Adrenal gland (tissue), 12 donors: ENCODE measurements around the gene LILRA2. TPM values are rescaled to one million over a fixed set of nuclear protein-coding genes. Genes with fewer than 3 reads are reported as not detected.
A peak's percentile ranks its signal among the peaks of the same experiment; 100 is the strongest.
"Not testable (repeated sequence)": the region's sequence is repeated elsewhere in the genome, so short reads cannot be mapped to it uniquely, and the experiment has no call there.

ENCODE experiments used
- DNase-seq, 7 donors: peaks; one replicate each; pipeline ENCODE4 v3.0.0-alpha.2; 2019 to 2020
- H3K27ac ChIP-seq, 5 donors: fragments of 200-600 bp; sonication (generic) in 4 of 5; 1 replicate in 3 of 5; 2 replicates in 2 of 5; pipeline versions ENCODE4 v1.5.1 to v1.8.0; 2016 to 2020; ENCODE audit warnings: mild to moderate bottlenecking in 1 of 5
- H3K27me3 ChIP-seq: fragments of 200-600 bp; 2 replicates; pipeline ENCODE4 v1.8.0; 2021
- H3K36me3 ChIP-seq, 2 donors: fragments of 200-600 bp; replicated peaks in 1 of 2; 1 replicate in 1 of 2; 2 replicates in 1 of 2; pipeline versions ENCODE4 v1.5.1 to v1.8.0; 2018 to 2022
- H3K4me1 ChIP-seq, 2 donors: fragments of 200-600 bp; replicated peaks in 1 of 2; 1 replicate in 1 of 2; 2 replicates in 1 of 2; pipeline versions ENCODE4 v1.5.1 to v1.8.0; 2018 to 2021
- H3K4me3 ChIP-seq, 4 donors: fragments of 200-600 bp; sonication (generic) in 3 of 4; one replicate each; pipeline ENCODE4 v1.5.1; 2016 to 2018
- H3K9me3 ChIP-seq, 3 donors: fragments of 200-600 bp; sonication (generic) in 1 of 3; replicated peaks in 1 of 3; 1 replicate in 2 of 3; 2 replicates in 1 of 3; pipeline versions ENCODE4 v1.5.1 to v1.8.0; 2016 to 2021
- POLR2A ChIP-seq, 2 donors: fragments of 450-650 bp; IDR thresholded peaks; one replicate each; pipeline ENCODE4 v1.6.1; 2017; ENCODE audit warnings: antibody characterized with exemption in 2 of 2, mild to moderate bottlenecking in 2 of 2, moderate library complexity in 1 of 2
- WGBS, 4 donors: extraction: QIAGEN DNeasy Blood & Tissue Kit in 2 of 4; methylation state at CpG; one replicate each; pipeline versions ENCODE4 v1.1.5 to v1.1.7; 2013 to 2017; 5-methylcytosine and 5-hydroxymethylcytosine counted together
- intact Hi-C, 2 donors: fragments of 100-400 bp; cut with DNase I; formaldehyde crosslinking; loops; one replicate each; pipeline versions ENCODE4 v1.14.1 to v1.15.0; 2022 to 2023
- polyA plus RNA-seq, 3 donors: library from polyadenylated mRNA; stranded (reverse); fragments of 200-250 nt in 2 of 3; fragments of 350-450 nt in 1 of 3; fragmentation: Illumina TruSeq in 1 of 3; extraction: RNeasy Lipid Tissue Mini Kit (QIAGEN cat#74804) in 1 of 3; gene quantifications; one replicate each; pipeline ENCODE4 v1.2.3, GENCODE V29; 2013 to 2014
- total RNA-seq, 9 donors: library from RNA; depleted of rRNA in 4 of 9; stranded (reverse); fragments of >200 nt in 4 of 9; fragments of 120-200 nt in 1 of 9; fragmentation: NEBNext Ultra II Directional in 1 of 9; extraction: Animal tissue kit (Norgen Biotek cat#: 25700) in 1 of 9; gene quantifications; one replicate each; pipeline versions ENCODE4 v1.1.0 to v1.2.4, GENCODE V29; 2013 to 2023
- TF ChIP-seq, protein P1 (sequence below), 6 experiments: fragments of 450-650 bp in 4 of 6; fragments of 200-600 bp in 2 of 6; sonication (generic) in 1 of 6; IDR thresholded peaks; 1 replicate in 5 of 6; 2 replicates in 1 of 6; pipeline versions ENCODE4 v1.5.1 to v1.8.0; 2016 to 2021; ENCODE audit warnings: antibody characterized with exemption in 6 of 6, mild to moderate bottlenecking in 2 of 6, moderate library complexity in 1 of 6
- donor health status: healthy with polysubstance abuse.
- donor health status: Bipolar disorder and iron deficiency.
- donor health status: DM: yes; HTN: yes; CAD: no.
- donor health status: DM: no; HTN: no; CAD: no.
- donor health status: DM: no; HTN: no; CAD: no.
- donor health status: DM: yes; HTN: yes; CAD: no.

Gene LILRA2
- total and polyA plus RNA-seq, 12 donors = 0.55 to 13.5 (median 4.3) TPM

DNA sequence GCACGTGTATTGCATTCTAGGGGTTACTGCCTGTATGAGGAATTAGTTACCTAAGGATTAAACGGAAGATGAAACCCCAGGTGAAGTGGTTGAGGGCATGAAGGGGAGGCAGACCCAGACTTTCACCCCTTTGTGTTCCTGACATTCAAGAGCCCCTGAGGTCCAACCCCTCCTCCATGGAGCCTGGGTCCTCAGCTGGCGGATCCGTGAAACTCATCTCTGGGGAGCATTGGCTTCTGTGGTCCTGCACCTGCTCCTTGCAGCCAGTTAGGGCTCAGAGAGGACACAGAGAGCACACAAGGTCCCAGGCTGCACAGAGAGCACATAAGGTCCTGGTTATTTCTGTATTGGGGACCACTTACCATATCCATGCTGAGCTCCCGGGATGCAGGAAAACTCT lies 12.8 kb downstream of the LILRA2 start:
- Histone ChIP-seq H3K27ac (no peak overlapping the region), H3K4me3 (no peak overlapping the region), H3K4me1 (no peaks in the 10 kb centered on the region), H3K9me3 (no peaks in the 10 kb centered on the region), H3K27me3 (no peaks in the 10 kb centered on the region), H3K36me3 (no peaks in the 10 kb centered on the region)
- DNase-seq = no peak
- WGBS, 4 donors = 42 to 73% (median 67%) methylated on average over 3 to 5 of the region's 5 CpGs
- intact Hi-C loops = no loop called here
- TF ChIP-seq, protein P1, sequence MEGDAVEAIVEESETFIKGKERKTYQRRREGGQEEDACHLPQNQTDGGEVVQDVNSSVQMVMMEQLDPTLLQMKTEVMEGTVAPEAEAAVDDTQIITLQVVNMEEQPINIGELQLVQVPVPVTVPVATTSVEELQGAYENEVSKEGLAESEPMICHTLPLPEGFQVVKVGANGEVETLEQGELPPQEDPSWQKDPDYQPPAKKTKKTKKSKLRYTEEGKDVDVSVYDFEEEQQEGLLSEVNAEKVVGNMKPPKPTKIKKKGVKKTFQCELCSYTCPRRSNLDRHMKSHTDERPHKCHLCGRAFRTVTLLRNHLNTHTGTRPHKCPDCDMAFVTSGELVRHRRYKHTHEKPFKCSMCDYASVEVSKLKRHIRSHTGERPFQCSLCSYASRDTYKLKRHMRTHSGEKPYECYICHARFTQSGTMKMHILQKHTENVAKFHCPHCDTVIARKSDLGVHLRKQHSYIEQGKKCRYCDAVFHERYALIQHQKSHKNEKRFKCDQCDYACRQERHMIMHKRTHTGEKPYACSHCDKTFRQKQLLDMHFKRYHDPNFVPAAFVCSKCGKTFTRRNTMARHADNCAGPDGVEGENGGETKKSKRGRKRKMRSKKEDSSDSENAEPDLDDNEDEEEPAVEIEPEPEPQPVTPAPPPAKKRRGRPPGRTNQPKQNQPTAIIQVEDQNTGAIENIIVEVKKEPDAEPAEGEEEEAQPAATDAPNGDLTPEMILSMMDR (IDR thresholded peaks at IDR 0.05) = no peak

DNA sequence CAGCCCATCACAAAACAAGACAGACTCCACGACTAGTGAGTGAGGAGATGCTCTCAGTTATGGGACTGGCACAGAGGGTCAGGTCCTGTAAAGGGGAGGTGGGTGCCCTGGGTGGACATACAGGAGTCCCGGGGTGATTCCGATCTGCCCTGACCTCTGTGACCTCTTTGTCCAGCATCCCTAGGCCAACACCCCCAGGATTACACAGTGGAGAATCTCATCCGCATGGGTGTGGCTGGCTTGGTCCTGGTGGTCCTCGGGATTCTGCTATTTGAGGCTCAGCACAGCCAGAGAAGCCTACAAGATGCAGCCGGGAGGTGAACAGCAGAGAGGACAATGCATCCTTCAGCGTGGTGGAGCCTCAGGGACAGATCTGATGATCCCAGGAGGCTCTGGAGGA lies 13.4 kb downstream of the LILRA2 start:
- Histone ChIP-seq H3K9me3 (no peaks in the 10 kb centered on the region), H3K36me3 (no peaks in the 10 kb centered on the region), H3K27ac (no peak overlapping the region), H3K4me1 (no peaks in the 10 kb centered on the region), H3K4me3 (no peak overlapping the region), H3K27me3 (no peaks in the 10 kb centered on the region)
- 0 to 67% (median 64%) methylated on average over 1 to 7 of the region's 7 CpGs for WGBS, 4 donors
- TF ChIP-seq, protein P1 (IDR thresholded peaks at IDR 0.05) = no peak
- no peak for TF ChIP-seq POLR2A (IDR thresholded peaks at IDR 0.05)
- no peak for DNase-seq
- intact Hi-C loops = no loop called here

DNA sequence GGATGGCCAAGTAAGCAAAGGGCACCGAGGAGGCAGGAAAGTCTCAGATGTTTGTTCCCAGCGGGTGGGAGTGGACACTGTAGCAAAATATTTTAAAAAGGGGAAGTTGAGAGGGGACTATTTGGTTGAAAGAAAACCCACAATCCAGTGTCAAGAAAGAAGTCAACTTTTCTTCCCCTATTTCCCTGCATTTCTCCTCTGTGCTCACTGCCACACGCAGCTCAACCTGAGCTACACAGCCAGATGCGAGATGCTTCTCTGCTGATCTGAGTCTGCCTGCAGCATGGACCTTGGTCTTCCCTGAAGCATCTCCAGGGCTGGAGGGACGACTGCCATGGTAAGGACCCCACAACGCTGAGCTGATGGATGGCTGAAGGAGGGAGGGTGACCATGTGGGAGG lies 19.9 kb downstream of the LILRA2 start, which contains the start of gene LILRA1:
Gene LILRA1 (plus strand): TSS at position 188 of the 400 bp plus-strand sequence. CDS start 613 bp downstream, outside the sequence.
- H3K27me3 ChIP-seq, H3K4me1 ChIP-seq, intact Hi-C loops, H3K4me3 ChIP-seq, H3K36me3 ChIP-seq, H3K9me3 ChIP-seq, DNase-seq: not testable (repeated sequence)
- 27 to 56% (median 51%) methylated on average over 6 of the region's 6 CpGs for WGBS, 4 donors
- peak within 1 kb of the TSS in 1 of 5 donors; percentile 22 for H3K27ac ChIP-seq

DNA sequence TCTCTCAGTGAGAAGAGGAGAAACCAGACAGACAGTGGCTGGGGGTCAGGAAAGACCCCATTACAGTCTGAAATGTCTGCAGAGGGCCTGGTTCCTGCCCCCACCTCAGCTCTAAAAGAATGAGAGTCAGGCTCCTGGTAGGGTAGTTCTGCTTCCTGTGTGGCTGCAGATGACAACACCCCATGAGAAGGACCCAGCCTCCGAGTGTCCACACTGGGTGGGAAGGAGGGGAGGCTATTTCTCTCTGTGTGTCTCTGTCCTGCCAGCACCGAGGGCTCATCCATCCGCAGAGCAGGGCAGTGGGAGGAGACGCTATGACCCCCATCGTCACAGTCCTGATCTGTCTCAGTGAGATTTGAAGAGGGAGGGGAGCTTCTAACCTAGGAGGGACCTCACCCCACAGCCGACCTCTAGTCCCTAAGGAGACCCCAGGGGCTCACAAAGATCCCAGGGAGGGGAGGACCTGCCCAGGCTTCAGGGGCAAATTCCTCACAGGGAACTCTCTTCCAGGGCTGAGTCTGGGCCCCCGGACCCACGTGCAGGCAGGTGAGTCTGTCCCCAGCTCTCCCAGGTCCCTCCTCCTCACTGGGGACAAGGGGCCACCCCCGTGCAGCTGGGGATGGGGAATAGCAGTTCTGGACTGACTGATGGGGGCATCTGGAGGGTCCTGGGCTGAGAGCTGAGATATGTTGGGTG lies 20.5 kb downstream of the LILRA2 start:
- H3K36me3 ChIP-seq, H3K9me3 ChIP-seq, H3K27me3 ChIP-seq, intact Hi-C loops, H3K4me3 ChIP-seq, DNase-seq, H3K4me1 ChIP-seq: not testable (repeated sequence)
- WGBS, 4 donors = 62 to 72% (median 66%) methylated on average over 4 to 9 of the region's 9 CpGs; no CpG with 5 or more reads in 1 of the 4 donors
- peak overlapping the region in 1 of 5 donors; percentile 22 for H3K27ac ChIP-seq

DNA sequence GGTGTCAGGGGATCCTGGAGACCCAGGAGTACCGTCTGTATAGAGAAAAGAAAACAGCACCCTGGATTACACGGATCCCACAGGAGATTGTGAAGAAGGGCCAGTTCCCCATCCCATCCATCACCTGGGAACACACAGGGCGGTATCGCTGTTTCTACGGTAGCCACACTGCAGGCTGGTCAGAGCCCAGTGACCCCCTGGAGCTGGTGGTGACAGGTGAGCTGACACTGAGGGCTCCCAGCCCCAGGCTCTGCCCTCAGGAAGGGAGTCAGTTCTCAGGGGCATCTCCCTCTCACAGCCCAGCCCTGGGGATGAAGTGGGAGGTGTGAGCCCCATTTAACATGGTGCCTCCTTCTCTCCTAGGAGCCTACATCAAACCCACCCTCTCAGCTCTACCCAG lies 21.1 kb downstream of the LILRA2 start:
- DNase-seq = no peak

DNA sequence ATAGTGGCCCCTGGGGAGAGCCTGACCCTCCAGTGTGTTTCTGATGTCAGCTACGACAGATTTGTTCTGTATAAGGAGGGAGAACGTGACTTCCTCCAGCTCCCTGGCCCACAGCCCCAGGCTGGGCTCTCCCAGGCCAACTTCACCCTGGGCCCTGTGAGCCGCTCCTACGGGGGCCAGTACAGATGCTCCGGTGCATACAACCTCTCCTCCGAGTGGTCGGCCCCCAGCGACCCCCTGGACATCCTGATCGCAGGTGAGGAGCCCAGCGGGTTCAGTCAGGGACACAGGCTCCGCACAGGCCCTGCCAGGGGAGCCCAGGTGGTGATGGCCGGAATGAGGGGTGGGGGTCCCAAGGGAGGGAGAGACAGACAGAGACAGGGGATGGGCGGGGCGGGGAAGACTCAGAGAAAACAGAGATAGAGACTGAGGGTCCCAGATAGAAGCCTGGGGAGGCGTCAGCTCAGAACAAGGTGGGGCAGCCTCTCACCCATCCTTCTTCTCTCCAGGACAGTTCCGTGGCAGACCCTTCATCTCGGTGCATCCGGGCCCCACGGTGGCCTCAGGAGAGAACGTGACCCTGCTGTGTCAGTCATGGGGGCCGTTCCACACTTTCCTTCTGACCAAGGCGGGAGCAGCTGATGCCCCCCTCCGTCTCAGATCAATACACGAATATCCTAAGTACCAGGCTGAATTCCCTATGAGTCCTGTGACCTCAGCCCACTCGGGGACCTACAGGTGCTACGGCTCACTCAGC lies 22.3 kb downstream of the LILRA2 start:
- H3K4me3 ChIP-seq, intact Hi-C loops, H3K36me3 ChIP-seq, H3K9me3 ChIP-seq, H3K27me3 ChIP-seq, DNase-seq, H3K4me1 ChIP-seq, H3K27ac ChIP-seq: not testable (repeated sequence)
- 79 to 85% (median 82%) methylated on average over 15 to 26 of the region's 26 CpGs for WGBS, 4 donors

More for the DNA sequence above, 21.1 kb downstream of the LILRA2 start:
- Histone ChIP-seq H3K27ac (no peak overlapping the region), H3K4me3 (no peak overlapping the region), H3K9me3 (no peaks in the 10 kb centered on the region), H3K36me3 (no peaks in the 10 kb centered on the region), H3K27me3 (no peaks in the 10 kb centered on the region), H3K4me1 (no peaks in the 10 kb centered on the region)
- TF ChIP-seq POLR2A (IDR thresholded peaks at IDR 0.05) = no peak
- TF ChIP-seq, protein P1 (IDR thresholded peaks at IDR 0.05) = no peak
- intact Hi-C loops = no loop called here
- 67 to 76% (median 68%) methylated on average over 5 of the region's 5 CpGs; no CpG with 5 or more reads in 1 of the 4 donors for WGBS, 4 donors
